GM19240 (cell line): ENCODE measurements around the gene SH3GL1.

ENCODE experiments used
- DNase-seq: peaks from one replicate; pipeline ENCODE4 v3.0.0; 2011; ENCODE audit warnings: low spot score; ENCODE audit not compliant: insufficient read length

The SH3GL1 gene

DNA sequence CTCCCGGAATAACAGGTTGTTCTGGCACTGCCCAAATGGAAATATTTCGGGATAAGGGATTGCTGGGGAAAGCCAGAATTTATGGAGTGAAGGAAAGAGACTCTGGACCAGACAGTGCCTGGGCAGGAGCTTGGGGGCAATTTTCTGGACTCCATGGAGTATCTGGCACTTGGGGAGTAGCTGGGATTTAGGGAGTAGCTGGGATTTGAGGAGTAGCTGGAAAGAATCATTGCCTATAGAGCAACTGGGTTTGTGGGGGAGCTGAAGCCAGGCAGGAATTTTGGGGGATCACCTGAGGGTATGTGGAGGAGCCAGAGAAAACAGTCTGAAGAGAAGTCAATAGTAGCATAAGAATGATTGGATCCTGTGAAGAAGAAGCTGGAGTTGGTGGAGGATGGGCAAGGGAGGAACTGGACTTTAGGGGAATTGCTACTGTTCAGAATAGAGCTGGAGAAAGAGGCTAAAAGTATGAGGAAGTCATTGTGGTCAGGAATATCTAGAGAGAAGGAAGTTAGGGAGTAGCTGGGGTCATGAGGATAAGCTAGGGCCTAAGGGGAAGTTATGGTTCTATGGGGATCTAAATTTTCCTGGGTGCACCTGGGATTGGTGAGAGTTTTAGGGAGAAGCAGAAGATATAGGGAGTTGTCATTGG, 81.2 kb downstream of the SH3GL1 start:
- no peak for DNase-seq

DNA sequence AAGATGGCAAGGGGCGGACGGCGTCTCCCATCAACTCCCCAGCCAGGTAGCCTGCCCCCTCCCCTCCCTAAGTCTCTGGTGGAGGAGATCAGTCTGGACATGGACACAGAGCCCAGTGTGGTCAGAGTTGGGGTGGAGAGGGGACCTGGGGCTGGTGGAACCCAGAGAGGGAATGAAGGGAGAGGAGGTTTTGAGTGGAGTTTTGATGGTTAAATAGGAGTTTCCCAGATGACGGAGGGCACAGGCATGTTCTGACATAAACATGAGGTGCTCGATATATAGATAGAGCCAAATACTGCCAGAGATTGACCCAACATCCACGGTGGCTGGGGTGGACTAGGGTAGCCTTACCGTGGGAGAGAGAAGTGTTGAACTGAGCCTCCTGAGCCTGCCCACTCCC, 81.9 kb downstream of the SH3GL1 start:
- DNase-seq = no peak

DNA sequence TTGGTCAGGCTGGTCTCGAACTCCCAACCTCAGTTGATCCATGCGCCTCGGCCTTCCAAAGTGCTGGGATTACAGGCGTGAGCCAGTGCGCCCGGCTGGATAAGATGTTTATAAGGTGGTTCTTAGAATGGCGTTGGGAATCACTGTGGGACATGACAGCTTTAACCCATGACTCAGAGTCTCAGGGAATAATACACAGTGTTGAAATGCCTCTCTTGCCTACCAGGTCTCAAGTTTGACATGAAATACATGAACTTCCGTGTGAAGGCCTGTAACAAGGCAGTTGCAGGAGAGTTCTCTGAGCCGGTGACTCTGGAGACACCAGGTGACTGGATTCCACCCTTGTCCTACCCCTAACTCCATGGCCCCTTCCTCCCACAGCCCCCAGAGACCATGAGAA, 83.4 kb downstream of the SH3GL1 start:
- DNase-seq = no peak

- DNase-seq = no peak
These were observed 86.4 kb downstream of the SH3GL1 start for GRCh38 chr19:4313847-4314490.
